Osteoblast (primary cell): ENCODE measurements around the gene RASD2. TPM values are rescaled to one million over a fixed set of nuclear protein-coding genes. Genes with fewer than 3 reads are reported as not detected.

Experiments used
- DNase-seq: peaks from one replicate; pipeline ENCODE4 v3.0.0; 2011; ENCODE audit warnings: low spot score, mixed read lengths; ENCODE audit not compliant: insufficient read length; ENCODE audit errors: missing footprints
- H2AFZ ChIP-seq: 2 replicates; pipeline ENCODE4 v1.6.0; 2011; ENCODE audit warnings: mild to moderate bottlenecking, low read length
- H3K27ac ChIP-seq: 2 replicates; pipeline ENCODE4 v1.5.1; 2011; ENCODE audit warnings: mild to moderate bottlenecking, low read depth, low read length, moderate library complexity
- H3K27me3 ChIP-seq: 2 replicates; pipeline ENCODE4 v1.6.0; 2012; ENCODE audit warnings: mild to moderate bottlenecking, control low read depth, inconsistent platforms, low read length, moderate library complexity; ENCODE audit not compliant: insufficient read depth
- H3K36me3 ChIP-seq: 2 replicates; pipeline ENCODE4 v1.5.1; 2011; ENCODE audit warnings: mild to moderate bottlenecking, low read length, control low read depth, moderate library complexity; ENCODE audit not compliant: insufficient read depth
- H3K4me1 ChIP-seq: 2 replicates; pipeline ENCODE4 v1.5.1; 2011; ENCODE audit warnings: mild to moderate bottlenecking, low read length, control low read depth, moderate library complexity; ENCODE audit not compliant: insufficient read depth
- H3K4me2 ChIP-seq: 2 replicates; pipeline ENCODE4 v1.6.0; 2011; ENCODE audit warnings: mild to moderate bottlenecking, low read length; ENCODE audit not compliant: insufficient read depth
- H3K4me3 ChIP-seq: fragments of 200-600 bp; sonication (generic); 3 replicates; pipeline ENCODE4 v1.5.1; 2012; ENCODE audit warnings: mild to moderate bottlenecking, low read length, inconsistent platforms; ENCODE audit not compliant: insufficient read depth
- H3K79me2 ChIP-seq: 2 replicates; pipeline ENCODE4 v1.6.0; 2012; ENCODE audit warnings: mild to moderate bottlenecking, low read length, control low read depth, inconsistent platforms; ENCODE audit not compliant: insufficient read depth
- H3K9me3 ChIP-seq: 2 replicates; pipeline ENCODE4 v1.5.1; 2011; ENCODE audit warnings: low read depth, low read length, control low read depth
- H4K20me1 ChIP-seq: 2 replicates; pipeline ENCODE4 v1.6.0; 2012; ENCODE audit warnings: mild to moderate bottlenecking, low read length, control low read depth; ENCODE audit not compliant: insufficient read depth
- total RNA-seq: library from RNA; depleted of rRNA; stranded (reverse); fragments of >200 nt; gene quantifications from 2 replicates; pipeline ENCODE4 v1.2.3, GENCODE V29; 2012
- TF ChIP-seq, protein P1 (sequence below): IDR thresholded peaks from 2 replicates; pipeline ENCODE4 v1.5.1; 2011; ENCODE audit warnings: mild to moderate bottlenecking, low read depth, low read length, moderate library complexity; ENCODE audit errors: extremely low read depth

The RASD2 gene
- total RNA-seq, 1 donor = under 0.01 TPM

DNA sequence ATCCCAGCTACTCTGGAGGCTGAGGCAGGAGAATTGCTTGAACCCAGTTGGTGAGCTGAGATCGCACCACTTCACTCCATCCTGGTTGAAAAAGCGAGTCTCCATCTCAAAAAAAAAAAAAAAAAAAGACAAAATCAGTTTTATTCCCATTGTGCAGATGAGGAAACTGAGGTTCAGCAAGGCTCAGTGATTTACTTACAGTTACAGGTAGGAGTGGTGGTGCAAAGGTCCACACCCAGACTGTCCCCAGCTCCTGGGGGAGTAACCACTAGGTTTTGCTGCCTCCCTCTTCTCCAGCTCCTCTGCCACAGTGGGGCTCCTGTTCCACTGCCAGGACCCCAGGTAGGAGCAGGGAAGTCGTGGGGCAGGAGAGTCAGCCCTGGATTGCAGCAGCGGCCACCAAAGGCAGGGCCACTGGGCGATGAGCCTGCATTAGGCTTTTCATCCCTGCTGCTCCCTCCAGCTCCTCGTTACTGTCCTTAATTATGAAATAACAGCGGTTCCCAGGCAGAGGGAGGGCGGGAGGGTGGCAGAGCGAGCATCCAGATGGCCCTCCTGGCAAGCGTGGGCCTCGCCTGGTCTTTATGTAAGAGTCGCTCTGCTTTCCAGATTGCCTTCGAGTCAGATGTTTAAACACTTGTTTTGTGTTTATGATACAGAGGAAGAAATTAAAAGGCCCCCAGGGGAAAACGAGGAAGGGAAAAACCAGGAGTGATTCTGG, 15.5 kb upstream of the RASD2 start:
- H3K27me3 ChIP-seq = peaks cover 13% of the 10 kb centered on the region
- H3K79me2 ChIP-seq = no peaks in the 10 kb centered on the region
- TF ChIP-seq, protein P1, sequence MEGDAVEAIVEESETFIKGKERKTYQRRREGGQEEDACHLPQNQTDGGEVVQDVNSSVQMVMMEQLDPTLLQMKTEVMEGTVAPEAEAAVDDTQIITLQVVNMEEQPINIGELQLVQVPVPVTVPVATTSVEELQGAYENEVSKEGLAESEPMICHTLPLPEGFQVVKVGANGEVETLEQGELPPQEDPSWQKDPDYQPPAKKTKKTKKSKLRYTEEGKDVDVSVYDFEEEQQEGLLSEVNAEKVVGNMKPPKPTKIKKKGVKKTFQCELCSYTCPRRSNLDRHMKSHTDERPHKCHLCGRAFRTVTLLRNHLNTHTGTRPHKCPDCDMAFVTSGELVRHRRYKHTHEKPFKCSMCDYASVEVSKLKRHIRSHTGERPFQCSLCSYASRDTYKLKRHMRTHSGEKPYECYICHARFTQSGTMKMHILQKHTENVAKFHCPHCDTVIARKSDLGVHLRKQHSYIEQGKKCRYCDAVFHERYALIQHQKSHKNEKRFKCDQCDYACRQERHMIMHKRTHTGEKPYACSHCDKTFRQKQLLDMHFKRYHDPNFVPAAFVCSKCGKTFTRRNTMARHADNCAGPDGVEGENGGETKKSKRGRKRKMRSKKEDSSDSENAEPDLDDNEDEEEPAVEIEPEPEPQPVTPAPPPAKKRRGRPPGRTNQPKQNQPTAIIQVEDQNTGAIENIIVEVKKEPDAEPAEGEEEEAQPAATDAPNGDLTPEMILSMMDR = no peak
- no peak overlapping the region for H3K27ac ChIP-seq
- H3K36me3 ChIP-seq = no peaks in the 10 kb centered on the region
- no peaks in the 10 kb centered on the region for H4K20me1 ChIP-seq
- no peak overlapping the region for H3K4me2 ChIP-seq
- DNase-seq = no peak
- no peaks in the 10 kb centered on the region for H3K4me1 ChIP-seq
- no peak overlapping the region for H2AFZ ChIP-seq
- no peak overlapping the region for H3K4me3 ChIP-seq
- H3K9me3 ChIP-seq = no peaks in the 10 kb centered on the region

DNA sequence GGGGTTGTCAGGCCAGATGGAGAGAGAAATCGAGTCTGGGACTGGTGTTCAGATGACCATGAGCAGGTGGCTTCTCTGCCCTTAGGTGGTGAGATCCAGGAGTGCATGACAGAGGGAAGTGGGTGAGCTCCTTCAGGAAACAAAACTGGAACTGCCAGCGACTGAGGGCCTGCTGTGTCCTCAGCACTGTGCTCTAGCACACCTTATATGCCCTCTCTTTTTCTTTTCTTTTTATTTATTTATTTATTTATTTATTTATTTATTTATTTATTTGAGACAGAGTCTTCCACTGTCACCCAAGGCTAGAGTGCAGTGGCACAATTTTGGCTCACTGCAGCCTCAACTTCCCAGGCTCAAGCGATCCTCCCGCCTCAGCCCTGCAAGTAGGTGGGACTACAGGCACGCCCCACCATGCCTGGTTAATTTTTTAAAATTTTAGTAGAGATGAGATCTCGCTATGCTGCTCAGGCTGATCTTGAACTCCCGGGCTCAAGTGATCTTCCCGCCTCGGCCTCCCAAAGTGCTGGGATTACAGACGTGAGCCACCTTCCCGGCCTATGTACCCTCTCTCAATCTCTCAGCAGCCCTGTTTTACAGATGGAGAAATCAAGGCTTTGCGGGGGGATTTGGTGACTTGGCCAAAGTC, 14.8 kb upstream of the RASD2 start:
- TF ChIP-seq, protein P1 = no peak
- no peak overlapping the region for H2AFZ ChIP-seq
- H4K20me1 ChIP-seq = no peaks in the 10 kb centered on the region
- H3K36me3 ChIP-seq = no peaks in the 10 kb centered on the region
- H3K27ac ChIP-seq = no peak overlapping the region
- no peak overlapping the region for H3K4me3 ChIP-seq
- no peaks in the 10 kb centered on the region for H3K79me2 ChIP-seq
- peaks cover 13% of the 10 kb centered on the region for H3K27me3 ChIP-seq
- H3K9me3 ChIP-seq = no peaks in the 10 kb centered on the region
- H3K4me1 ChIP-seq = no peaks in the 10 kb centered on the region
- no peak for DNase-seq
- no peak overlapping the region for H3K4me2 ChIP-seq

DNA sequence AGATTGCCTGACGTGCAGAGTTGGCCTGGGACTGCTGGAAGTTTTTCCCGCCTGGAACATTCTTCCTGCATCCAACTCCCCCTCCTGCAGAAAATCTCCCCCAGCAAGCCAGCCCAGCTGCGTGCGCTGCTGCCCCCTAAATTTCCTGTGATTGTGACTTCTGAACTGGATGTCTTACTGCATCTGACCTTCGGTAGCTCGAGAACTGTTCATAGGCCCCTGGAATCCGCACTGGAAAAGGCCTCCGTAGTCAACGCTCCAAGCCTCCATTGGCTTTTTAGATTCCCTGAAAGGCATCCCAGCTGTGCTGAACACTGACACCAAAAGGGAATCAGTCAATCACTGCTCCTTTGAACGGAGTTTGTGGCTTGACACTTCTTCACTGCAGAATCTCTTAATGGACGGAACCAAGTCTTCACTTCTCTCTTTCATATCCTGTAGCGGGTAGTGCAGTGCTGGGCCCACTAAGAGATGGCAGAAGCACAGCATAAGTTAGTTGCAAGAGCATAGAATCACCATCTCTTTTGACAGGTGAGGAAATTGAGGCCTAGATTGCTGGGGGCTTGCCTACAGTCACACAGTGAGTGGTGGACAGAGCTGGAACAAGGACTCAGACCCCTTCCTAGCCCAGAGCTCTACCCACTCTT, 14.2 kb upstream of the RASD2 start:
- no peak overlapping the region for H3K4me3 ChIP-seq
- no peak overlapping the region for H3K27ac ChIP-seq
- H3K79me2 ChIP-seq = no peaks in the 10 kb centered on the region
- no peaks in the 10 kb centered on the region for H3K36me3 ChIP-seq
- H2AFZ ChIP-seq = no peak overlapping the region
- no peak overlapping the region for H3K4me2 ChIP-seq
- H4K20me1 ChIP-seq = no peaks in the 10 kb centered on the region
- H3K27me3 ChIP-seq = peaks cover 13% of the 10 kb centered on the region
- TF ChIP-seq, protein P1 = no peak
- no peaks in the 10 kb centered on the region for H3K4me1 ChIP-seq
- no peaks in the 10 kb centered on the region for H3K9me3 ChIP-seq
- no peak for DNase-seq

DNA sequence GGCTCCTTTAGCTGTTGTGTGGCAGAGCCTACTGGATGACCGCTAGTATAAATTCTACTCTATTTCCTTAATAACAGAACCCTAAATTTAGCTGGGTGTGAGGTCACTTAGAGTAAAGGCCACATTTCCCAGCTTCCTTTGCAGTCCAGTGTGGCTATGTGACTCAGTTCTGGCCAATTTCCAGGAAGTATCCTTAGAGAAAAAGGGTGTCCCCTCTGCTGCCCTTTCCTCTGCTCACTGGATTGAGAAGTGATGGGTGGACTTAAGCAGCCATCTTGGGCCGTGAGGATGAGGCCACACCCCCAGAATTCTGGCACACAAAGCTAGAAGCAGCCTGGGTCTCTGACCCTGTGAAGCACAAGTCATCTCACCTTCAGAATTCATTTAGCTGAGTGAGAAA, 11.7 kb upstream of the RASD2 start:
- Histone ChIP-seq H3K79me2 (no peaks in the 10 kb centered on the region), H3K4me2 (no peak overlapping the region), H3K9me3 (no peaks in the 10 kb centered on the region), H3K27ac (no peak overlapping the region), H3K4me1 (no peaks in the 10 kb centered on the region), H4K20me1 (no peaks in the 10 kb centered on the region), H3K27me3 (no peaks in the 10 kb centered on the region), H2AFZ (no peak overlapping the region), H3K36me3 (no peaks in the 10 kb centered on the region), H3K4me3 (no peak overlapping the region)
- no peak for DNase-seq
- TF ChIP-seq, protein P1 = no peak
